Measurements from ENCODE around the gene CHRNA10. TPM values are rescaled to one million over a fixed set of nuclear protein-coding genes. Genes with fewer than 3 reads are reported as not detected.
A peak's percentile ranks its signal among the peaks of the same experiment; 100 is the strongest.

CHRNA10 gene
- total RNA-seq, 1 donor from 2014 or later, result not detected

DNA sequence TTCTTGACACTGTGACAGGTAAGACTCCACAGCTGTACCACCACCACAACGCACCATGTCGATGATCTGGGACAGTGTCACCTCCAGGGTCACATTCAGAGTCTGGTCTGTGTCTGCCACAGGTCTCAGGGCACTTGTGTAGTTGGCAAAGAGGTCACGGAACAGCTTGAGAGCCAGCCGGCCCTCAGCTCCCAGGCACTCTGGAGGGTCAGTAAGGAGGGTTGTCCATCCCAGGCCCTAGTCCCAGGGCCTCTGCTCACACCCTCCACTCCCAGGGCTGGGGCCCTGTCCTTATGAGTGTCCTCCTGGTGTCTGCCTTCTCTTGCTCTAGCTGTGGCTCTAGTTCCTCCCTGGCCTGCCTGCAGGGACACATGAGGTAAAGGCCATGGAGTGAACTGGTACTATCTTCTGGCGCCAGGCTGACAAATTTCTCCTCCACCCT, 1.4 kb downstream of the CHRNA10 start:
- DNase-seq (ENCODE audit: low spot score in 2 of 2), result peak in 1 of 2 donors; percentile 50
- Histone ChIP-seq H3K27me3 (no peaks in the 10 kb centered on the region), H3K27ac (no peak overlapping the region), H3K9me3 (no peaks in the 10 kb centered on the region), H3K4me3 (no peak overlapping the region), H3K36me3 (peaks cover 71 to 82% of the 10 kb centered on the region in 2 donors), H3K4me1 (no peaks in the 10 kb centered on the region)
- intact Hi-C loops (cut with DNase I), result no loop called here
- TF ChIP-seq, protein P1, sequence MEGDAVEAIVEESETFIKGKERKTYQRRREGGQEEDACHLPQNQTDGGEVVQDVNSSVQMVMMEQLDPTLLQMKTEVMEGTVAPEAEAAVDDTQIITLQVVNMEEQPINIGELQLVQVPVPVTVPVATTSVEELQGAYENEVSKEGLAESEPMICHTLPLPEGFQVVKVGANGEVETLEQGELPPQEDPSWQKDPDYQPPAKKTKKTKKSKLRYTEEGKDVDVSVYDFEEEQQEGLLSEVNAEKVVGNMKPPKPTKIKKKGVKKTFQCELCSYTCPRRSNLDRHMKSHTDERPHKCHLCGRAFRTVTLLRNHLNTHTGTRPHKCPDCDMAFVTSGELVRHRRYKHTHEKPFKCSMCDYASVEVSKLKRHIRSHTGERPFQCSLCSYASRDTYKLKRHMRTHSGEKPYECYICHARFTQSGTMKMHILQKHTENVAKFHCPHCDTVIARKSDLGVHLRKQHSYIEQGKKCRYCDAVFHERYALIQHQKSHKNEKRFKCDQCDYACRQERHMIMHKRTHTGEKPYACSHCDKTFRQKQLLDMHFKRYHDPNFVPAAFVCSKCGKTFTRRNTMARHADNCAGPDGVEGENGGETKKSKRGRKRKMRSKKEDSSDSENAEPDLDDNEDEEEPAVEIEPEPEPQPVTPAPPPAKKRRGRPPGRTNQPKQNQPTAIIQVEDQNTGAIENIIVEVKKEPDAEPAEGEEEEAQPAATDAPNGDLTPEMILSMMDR (IDR thresholded peaks at IDR 0.05), result no peak

DNA sequence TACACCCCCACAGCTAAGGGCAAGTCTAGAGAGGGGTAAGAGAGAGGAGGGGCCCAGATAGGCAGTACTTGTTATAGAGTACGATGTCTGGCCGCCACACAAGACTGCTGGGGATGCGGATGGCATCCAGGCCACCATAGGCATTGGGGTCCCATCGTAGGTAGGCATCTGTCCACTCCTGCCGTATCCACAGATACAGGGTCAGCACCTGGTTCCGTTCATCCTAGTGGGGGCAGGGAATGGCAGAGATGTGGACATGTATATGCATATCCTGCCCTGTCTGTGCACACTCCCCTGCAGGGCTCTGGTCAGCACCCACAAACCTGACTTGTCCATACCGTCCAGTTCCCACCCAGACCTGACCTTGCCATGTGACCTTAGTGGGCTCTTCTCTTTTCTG, 2.1 kb downstream of the CHRNA10 start:
- Histone ChIP-seq H3K4me3 (no peak overlapping the region), H3K27me3 (no peaks in the 10 kb centered on the region), H3K27ac (no peak overlapping the region), H3K36me3 (peaks cover 66 to 76% of the 10 kb centered on the region in 2 donors), H3K9me3 (no peaks in the 10 kb centered on the region), H3K4me1 (no peaks in the 10 kb centered on the region)
- peak in 1 of 2 donors; percentile 35 for DNase-seq (ENCODE audit: low spot score in 2 of 2)
- TF ChIP-seq, protein P1 (IDR thresholded peaks at IDR 0.05), result no peak
- intact Hi-C loops (cut with DNase I), result no loop called here

DNA sequence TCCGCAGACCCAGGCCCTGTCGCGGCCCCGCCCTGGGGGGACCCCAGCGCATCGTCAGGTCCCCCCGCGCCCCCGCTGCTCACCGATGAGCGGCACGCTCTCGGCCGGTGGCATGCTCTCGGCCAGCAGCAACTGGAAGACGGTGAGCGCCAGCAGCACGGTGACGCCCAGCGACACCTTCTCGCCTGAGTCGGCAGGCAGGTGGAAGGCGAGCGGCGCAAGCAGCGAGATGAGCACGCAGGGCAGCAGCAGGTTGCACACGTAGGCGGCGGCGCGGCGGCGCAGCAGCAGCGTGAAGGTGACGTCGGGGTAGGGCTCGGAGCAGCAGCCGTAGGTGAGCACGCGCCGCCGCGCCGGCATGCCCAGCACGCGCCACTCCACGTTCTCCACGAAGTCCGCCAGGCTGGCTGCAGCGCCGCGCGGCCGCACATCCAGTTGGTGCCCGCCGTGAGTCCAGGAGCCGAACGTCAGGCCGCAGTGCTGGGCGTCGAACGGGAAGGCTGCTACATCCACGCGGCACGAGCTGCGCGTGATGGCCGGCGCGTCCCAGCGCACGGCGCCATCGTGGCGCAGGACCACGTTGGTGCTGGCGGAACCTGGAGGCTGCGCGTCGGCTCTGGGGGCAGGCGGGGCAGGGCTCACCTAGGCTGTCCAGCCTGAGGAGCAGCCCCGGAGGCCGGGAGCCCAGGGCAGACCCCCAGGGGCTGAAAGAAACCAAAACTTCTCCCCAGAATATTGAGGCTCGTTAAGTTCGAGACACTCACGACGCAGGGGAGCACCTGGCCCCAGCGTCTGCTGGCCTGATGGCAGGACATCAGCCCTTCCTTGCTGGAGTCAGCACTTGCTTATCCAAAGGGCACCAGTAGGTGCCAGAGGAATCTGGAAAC, 3.8 kb downstream of the CHRNA10 start:
- Histone ChIP-seq H3K4me3 (no peak overlapping the region), H3K9me3 (no peaks in the 10 kb centered on the region), H3K27me3 (no peaks in the 10 kb centered on the region), H3K36me3 (peaks cover 48 to 58% of the 10 kb centered on the region in 2 donors), H3K4me1 (no peaks in the 10 kb centered on the region), H3K27ac (no peak overlapping the region)
- DNase-seq (ENCODE audit: low spot score in 2 of 2), result no peak
- intact Hi-C loops (cut with DNase I), result no loop called here
- TF ChIP-seq, protein P1 (IDR thresholded peaks at IDR 0.05), result no peak

DNA sequence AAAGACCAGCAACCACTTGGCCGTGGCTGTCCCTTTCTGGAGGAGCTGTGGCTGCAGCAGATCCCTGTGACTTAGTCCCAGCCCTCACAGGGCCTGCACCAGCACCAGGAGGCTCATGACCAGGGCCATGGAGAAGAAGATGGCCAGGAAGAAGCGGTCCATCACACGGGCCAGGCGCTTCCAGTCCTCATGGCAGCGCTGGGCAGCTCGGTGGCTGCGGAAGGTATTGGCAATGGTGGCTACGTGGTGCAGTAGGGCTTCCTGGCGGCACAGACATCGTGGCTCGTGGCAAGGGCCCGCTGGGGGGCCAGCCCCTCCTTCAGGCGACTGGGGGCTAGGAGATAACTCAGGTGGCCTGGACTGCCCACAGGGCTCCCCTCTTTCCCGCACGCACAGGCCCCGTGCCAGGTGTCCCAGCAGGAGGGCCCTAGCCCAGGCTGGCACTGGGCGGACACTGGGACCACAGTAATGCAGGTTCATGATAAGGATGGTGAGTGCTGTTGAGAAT, 5.1 kb downstream of the CHRNA10 start:
- Histone ChIP-seq H3K27ac (no peak overlapping the region), H3K27me3 (no peaks in the 10 kb centered on the region), H3K36me3 (peaks cover 41 to 46% of the 10 kb centered on the region in 2 donors), H3K4me1 (no peaks in the 10 kb centered on the region), H3K9me3 (no peaks in the 10 kb centered on the region), H3K4me3 (no peak overlapping the region)
- DNase-seq (ENCODE audit: low spot score in 2 of 2), result no peak
- TF ChIP-seq, protein P1 (IDR thresholded peaks at IDR 0.05), result no peak
- intact Hi-C loops (cut with DNase I), result no loop called here

DNA sequence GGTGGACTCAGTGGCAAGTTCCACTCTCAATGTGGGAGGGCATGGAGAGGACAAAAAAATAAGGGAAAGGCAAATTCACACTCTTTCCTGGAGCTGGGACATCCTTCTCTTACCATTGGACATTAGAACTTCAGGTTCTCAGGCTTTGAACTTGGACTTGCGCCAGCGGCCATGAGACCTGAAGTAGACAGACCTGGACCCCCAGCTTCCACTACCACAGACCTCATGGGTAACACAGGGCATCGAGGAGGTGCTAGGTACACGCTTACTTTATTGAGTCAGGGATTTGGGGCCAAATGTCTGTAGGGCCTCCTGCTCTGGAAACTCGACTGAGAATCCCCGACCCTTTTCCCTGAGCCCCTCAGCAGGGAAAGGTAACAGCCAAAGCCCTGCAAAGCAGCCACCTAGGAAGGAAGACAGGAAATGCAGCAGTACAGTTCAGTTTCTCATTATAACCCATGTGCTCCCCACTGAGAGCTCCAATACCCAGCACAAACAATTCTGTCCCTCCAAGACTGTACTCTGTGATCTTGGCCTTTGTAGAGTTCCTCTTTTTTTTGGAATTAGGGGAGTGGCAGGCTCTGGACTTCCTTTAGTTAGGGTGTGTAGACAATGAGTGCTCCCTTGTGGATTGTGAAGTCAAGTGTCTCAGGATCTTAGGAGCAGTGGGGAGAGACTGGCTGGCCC, 5.7 kb downstream of the CHRNA10 start:
- TF ChIP-seq, protein P1 (IDR thresholded peaks at IDR 0.05), result no peak
- intact Hi-C loops (cut with DNase I), result no loop called here

More for the DNA sequence above, 5.7 kb downstream of the CHRNA10 start:
- peaks cover 37 to 41% of the 10 kb centered on the region in 2 donors for H3K36me3 ChIP-seq
- no peaks in the 10 kb centered on the region for H3K9me3 ChIP-seq
- no peak overlapping the region for H3K27ac ChIP-seq
- H3K27me3 ChIP-seq, result no peaks in the 10 kb centered on the region
- H3K4me1 ChIP-seq, result no peaks in the 10 kb centered on the region
- no peak overlapping the region for H3K4me3 ChIP-seq
- DNase-seq (ENCODE audit: low spot score in 2 of 2), result no peak

All from ascending aorta (tissue), 2 donors.